Right lobe of liver (tissue), 4 donors: Measurements from ENCODE around the gene CFAP90.

Experiments
- CTCF ChIP-seq, 4 donors: fragments of 200-600 bp in 3 of 4; fragments of 450-650 bp in 1 of 4; IDR thresholded peaks; one replicate each; pipeline versions ENCODE4 v1.5.1 to v1.8.0; 2016 to 2022; ENCODE audit warnings: antibody characterized with exemption in 4 of 4, mild to moderate bottlenecking in 2 of 4
- POLR2A ChIP-seq: fragments of 450-650 bp; IDR thresholded peaks from one replicate; pipeline ENCODE4 v1.6.1; 2017; ENCODE audit warnings: antibody characterized with exemption, mild to moderate bottlenecking
- donor health status: DM: no; HTN: no; CAD: no.
- donor health status: DM: no; HTN: no; CAD: no.
- donor health status: DM: no; HTN: yes; CAD: no.

- no peak for TF ChIP-seq CTCF (IDR thresholded peaks at IDR 0.05)
- TF ChIP-seq POLR2A = no peak
Observed at GRCh38 chr5:7867260-7867659, 16.3 kb upstream of the CFAP90 start.
